Smooth muscle cell (in vitro differentiated cells): ENCODE measurements around the gene KSR1. TPM values are rescaled to one million over a fixed set of nuclear protein-coding genes. Genes with fewer than 3 reads are reported as not detected.

Experiments used
- DNase-seq: peaks from one replicate; lab custom pipeline; 2025; ENCODE audit not compliant: unreplicated experiment; lab: John Stamatoyannopoulos, UW
- H2AFZ ChIP-seq: fragments of 200-600 bp; sonication (generic); 2 replicates; pipeline ENCODE4 v1.6.0; 2016; ENCODE audit warnings: antibody characterized with exemption, low read depth, mild to moderate bottlenecking
- H3F3A ChIP-seq: fragments of 200-600 bp; sonication (generic); 2 replicates; pipeline ENCODE4 v1.6.0; 2017; ENCODE audit warnings: antibody characterized with exemption, low read depth
- H3K27ac ChIP-seq: fragments of 200-600 bp; sonication (generic); 2 replicates; pipeline ENCODE4 v1.5.1; 2016; ENCODE audit warnings: low read depth, mild to moderate bottlenecking
- H3K27me3 ChIP-seq: fragments of 200-600 bp; sonication (generic); 2 replicates; pipeline ENCODE4 v1.6.1; 2016; ENCODE audit warnings: low read depth, mild to moderate bottlenecking
- H3K36me3 ChIP-seq: fragments of 200-600 bp; sonication (generic); 2 replicates; pipeline ENCODE4 v1.5.1; 2016; ENCODE audit warnings: low read depth
- H3K4me1 ChIP-seq: fragments of 200-600 bp; sonication (generic); 2 replicates; pipeline ENCODE4 v1.5.1; 2016; ENCODE audit warnings: low read depth
- H3K4me2 ChIP-seq: fragments of 200-600 bp; sonication (generic); 2 replicates; pipeline ENCODE4 v1.6.0; 2016; ENCODE audit warnings: mild to moderate bottlenecking
- H3K4me3 ChIP-seq: fragments of 200-600 bp; sonication (generic); 2 replicates; pipeline ENCODE4 v1.5.1; 2016; ENCODE audit warnings: mild to moderate bottlenecking
- H3K79me2 ChIP-seq: fragments of 200-600 bp; sonication (generic); 2 replicates; pipeline ENCODE4 v1.6.0; 2016; ENCODE audit warnings: low read depth, mild to moderate bottlenecking
- H3K9ac ChIP-seq: fragments of 200-600 bp; sonication (generic); 2 replicates; pipeline ENCODE4 v1.6.0; 2016; ENCODE audit warnings: low read depth
- H3K9me3 ChIP-seq: fragments of 200-600 bp; sonication (generic); replicated peaks from 2 replicates; pipeline ENCODE4 v1.5.1; 2016; ENCODE audit warnings: low read depth
- H4K20me1 ChIP-seq: fragments of 200-600 bp; sonication (generic); 2 replicates; pipeline ENCODE4 v1.6.0; 2016; ENCODE audit warnings: low read depth
- CTCF ChIP-seq: fragments of 200-600 bp; sonication (generic); IDR thresholded peaks from 2 replicates; pipeline ENCODE4 v1.5.1; 2017; ENCODE audit warnings: borderline replicate concordance, mild to moderate bottlenecking, antibody characterized with exemption; ENCODE audit not compliant: insufficient read depth, poor library complexity, severe bottlenecking
- whole genome bisulfite sequencing: methylation state at CpG from one replicate; pipeline ENCODE4 v1.1.7; 2016; ENCODE audit warnings: low lambda C conversion rate; 5-methylcytosine and 5-hydroxymethylcytosine counted together
- polyA plus RNA-seq: library from polyadenylated mRNA; unstranded; fragments of >200 nt; fragmentation: Nextera tagmentation; extraction: Ambion mirVana; gene quantifications from 2 replicates; pipeline ENCODE4 v1.2.1, GENCODE V29; 2016
- total RNA-seq: library from RNA; depleted of rRNA; stranded (reverse); fragments of >200 nt; gene quantifications from 2 replicates; pipeline ENCODE4 v1.2.3, GENCODE V29; 2014

The KSR1 gene
- total and polyA plus RNA-seq, 2 experiments from 2014 or later = 40.4 to 65.1 TPM

- H3K27me3 ChIP-seq = no peaks in the 10 kb centered on the region
- no peak for TF ChIP-seq CTCF
- peak overlapping the region; percentile 77 for H3K4me2 ChIP-seq
- peaks cover 30% of the 10 kb centered on the region for H3K4me1 ChIP-seq
- no peaks in the 10 kb centered on the region for H3K36me3 ChIP-seq
- H3K9me3 ChIP-seq = no peaks in the 10 kb centered on the region
- no peak overlapping the region for H2AFZ ChIP-seq
- no peak overlapping the region for H3K4me3 ChIP-seq
- peaks cover 96% of the 10 kb centered on the region for H3K79me2 ChIP-seq
- no peak overlapping the region for H3K9ac ChIP-seq
- peak overlapping the region; percentile 68 for H3K27ac ChIP-seq
- peaks cover 30% of the 10 kb centered on the region for H3F3A ChIP-seq
- no peak for DNase-seq
- peaks cover 100% of the 10 kb centered on the region for H4K20me1 ChIP-seq
- 91% methylated on average over 9 of the region's 9 CpGs for WGBS
Observed at GRCh38 chr17:27543958-27544349, 87.7 kb downstream of the KSR1 start.

- peaks cover 30% of the 10 kb centered on the region for H3K4me1 ChIP-seq
- H3K36me3 ChIP-seq = no peaks in the 10 kb centered on the region
- no peaks in the 10 kb centered on the region for H3K27me3 ChIP-seq
- no peak overlapping the region for H2AFZ ChIP-seq
- no peaks in the 10 kb centered on the region for H3K9me3 ChIP-seq
- peaks cover 96% of the 10 kb centered on the region for H3K79me2 ChIP-seq
- peaks cover 100% of the 10 kb centered on the region for H4K20me1 ChIP-seq
- peaks cover 24% of the 10 kb centered on the region for H3F3A ChIP-seq
- no peak for DNase-seq
- H3K27ac ChIP-seq = peak overlapping the region; percentile 68
- H3K4me3 ChIP-seq = no peak overlapping the region
- H3K4me2 ChIP-seq = peak overlapping the region; percentile 77
- no peak for TF ChIP-seq CTCF
- no peak overlapping the region for H3K9ac ChIP-seq
- 30% methylated on average over 10 of the region's 10 CpGs for WGBS
Observed at GRCh38 chr17:27544350-27545131, 88.3 kb downstream of the KSR1 start.

- no peak overlapping the region for H3K4me3 ChIP-seq
- DNase-seq = no peak
- TF ChIP-seq CTCF = no peak
- H3K9me3 ChIP-seq = no peaks in the 10 kb centered on the region
- peaks cover 18% of the 10 kb centered on the region for H3F3A ChIP-seq
- H3K79me2 ChIP-seq = peaks cover 100% of the 10 kb centered on the region
- peaks cover 22% of the 10 kb centered on the region for H3K4me1 ChIP-seq
- H3K36me3 ChIP-seq = no peaks in the 10 kb centered on the region
- peak overlapping the region; percentile 68 for H3K27ac ChIP-seq
- H4K20me1 ChIP-seq = peaks cover 100% of the 10 kb centered on the region
- H3K27me3 ChIP-seq = no peaks in the 10 kb centered on the region
- H2AFZ ChIP-seq = no peak overlapping the region
- H3K4me2 ChIP-seq = peak overlapping the region; percentile 77
- H3K9ac ChIP-seq = no peak overlapping the region
- 32% methylated on average over 8 of the region's 8 CpGs for WGBS
Observed at GRCh38 chr17:27545562-27546229, 89.4 kb downstream of the KSR1 start.
